KOPT-K1 (cell line): ENCODE measurements around the gene TEX22.
"Not testable (repeated sequence)": the region's sequence is repeated elsewhere in the genome, so short reads cannot be mapped to it uniquely, and the experiment has no call there.

Experiments used
- H3K27ac ChIP-seq: fragments of 200-600 bp; sonication (generic); 2 replicates; pipeline ENCODE4 v1.5.1; 2016; ENCODE audit warnings: antibody characterized with exemption, mild to moderate bottlenecking, low read depth, low read length; ENCODE audit not compliant: poor library complexity, severe bottlenecking
- H3K36me3 ChIP-seq: fragments of 200-600 bp; sonication (generic); 2 replicates; pipeline ENCODE4 v1.5.1; 2017; ENCODE audit warnings: antibody characterized with exemption, mild to moderate bottlenecking, low read length, moderate library complexity; ENCODE audit not compliant: insufficient read depth
- H3K9me3 ChIP-seq: fragments of 200-600 bp; sonication (generic); 2 replicates; pipeline ENCODE4 v1.5.1; 2017; ENCODE audit warnings: antibody characterized with exemption, low read length, mild to moderate bottlenecking; ENCODE audit not compliant: insufficient read depth, poor library complexity, severe bottlenecking

Gene TEX22

GRCh38 chr14:105358140-105358846 is 40.0 kb upstream of the TEX22 start:
- Histone ChIP-seq H3K9me3 (no peaks in the 10 kb centered on the region), H3K36me3 (no peaks in the 10 kb centered on the region; the same call in 1 of the 2 replicates), H3K27ac (no peak overlapping the region)

GRCh38 chr14:105358943-105359342 is 39.4 kb upstream of the TEX22 start:
- H3K36me3 ChIP-seq, result no peaks in the 10 kb centered on the region; the same call in 1 of the 2 replicates

GRCh38 chr14:105361412-105361811 is 36.9 kb upstream of the TEX22 start:
- not testable (repeated sequence) for H3K27ac ChIP-seq, H3K9me3 ChIP-seq, H3K36me3 ChIP-seq

More at GRCh38 chr14:105358943-105359342, 39.4 kb upstream of the TEX22 start:
- Histone ChIP-seq H3K27ac (no peak overlapping the region), H3K9me3 (no peaks in the 10 kb centered on the region)

- Histone ChIP-seq H3K27ac (no peak overlapping the region), H3K9me3 (no peaks in the 10 kb centered on the region)
Observed at GRCh38 chr14:105363847-105364708, 34.3 kb upstream of the TEX22 start.

GRCh38 chr14:105365101-105365500 is 33.2 kb upstream of the TEX22 start:
- Histone ChIP-seq H3K9me3 (no peaks in the 10 kb centered on the region), H3K27ac (no peak overlapping the region), H3K36me3 (no peaks in the 10 kb centered on the region)

More at GRCh38 chr14:105363847-105364708, 34.3 kb upstream of the TEX22 start:
- no peaks in the 10 kb centered on the region for H3K36me3 ChIP-seq

GRCh38 chr14:105365681-105366080 is 32.7 kb upstream of the TEX22 start:
- H3K9me3 ChIP-seq, result no peaks in the 10 kb centered on the region
- H3K36me3 ChIP-seq, result no peaks in the 10 kb centered on the region
- no peak overlapping the region for H3K27ac ChIP-seq

- Histone ChIP-seq H3K36me3 (no peaks in the 10 kb centered on the region), H3K27ac (no peak overlapping the region), H3K9me3 (no peaks in the 10 kb centered on the region)
Observed at GRCh38 chr14:105366386-105367074, 31.8 kb upstream of the TEX22 start.

GRCh38 chr14:105367116-105368031 is 31.0 kb upstream of the TEX22 start:
- H3K27ac ChIP-seq, result no peak overlapping the region

GRCh38 chr14:105368032-105368417 is 30.3 kb upstream of the TEX22 start:
- no peaks in the 10 kb centered on the region for H3K9me3 ChIP-seq
- no peak overlapping the region for H3K27ac ChIP-seq
- H3K36me3 ChIP-seq, result no peaks in the 10 kb centered on the region

More at GRCh38 chr14:105367116-105368031, 31.0 kb upstream of the TEX22 start:
- Histone ChIP-seq H3K36me3 (no peaks in the 10 kb centered on the region), H3K9me3 (no peaks in the 10 kb centered on the region)

- Histone ChIP-seq H3K36me3 (no peaks in the 10 kb centered on the region), H3K27ac (no peak overlapping the region), H3K9me3 (no peaks in the 10 kb centered on the region)
Observed at GRCh38 chr14:105368426-105368825, 29.9 kb upstream of the TEX22 start.

- H3K27ac ChIP-seq, result no peak overlapping the region
- no peaks in the 10 kb centered on the region for H3K36me3 ChIP-seq
- no peaks in the 10 kb centered on the region for H3K9me3 ChIP-seq
Observed at GRCh38 chr14:105368910-105369652, 29.3 kb upstream of the TEX22 start.

- no peaks in the 10 kb centered on the region for H3K9me3 ChIP-seq
- no peak overlapping the region for H3K27ac ChIP-seq
- no peaks in the 10 kb centered on the region for H3K36me3 ChIP-seq
Observed at GRCh38 chr14:105369653-105370040, 28.7 kb upstream of the TEX22 start.

- no peaks in the 10 kb centered on the region for H3K9me3 ChIP-seq
- H3K27ac ChIP-seq, result no peak overlapping the region
- H3K36me3 ChIP-seq, result no peaks in the 10 kb centered on the region
Observed at GRCh38 chr14:105374389-105374788, 23.9 kb upstream of the TEX22 start.

- Histone ChIP-seq H3K27ac (no peak overlapping the region), H3K9me3 (no peaks in the 10 kb centered on the region), H3K36me3 (no peaks in the 10 kb centered on the region)
Observed at GRCh38 chr14:105375635-105376057, 22.7 kb upstream of the TEX22 start.
